ENCODE measurements around the gene MYO3B. TPM values are rescaled to one million over a fixed set of nuclear protein-coding genes. Genes with fewer than 3 reads are reported as not detected.

MYO3B gene
- total and polyA plus RNA-seq, 2 donors (not counting 3 experiments of a cell fraction or from before 2014, with no cell fraction given), result 0.03 TPM; not detected in 1

GRCh38 chr2:170322140-170322766, 144.3 kb downstream of the MYO3B start:
- Histone ChIP-seq H3K9me3 (replicated peaks; ENCODE audit: control insufficient read depth, insufficient read depth, low read length) (no peaks in the 10 kb centered on the region), H3K4me3 (replicated peaks in 1 of 3; ENCODE audit: insufficient read depth in 1 of 3, low read depth in 1 of 3, low read length in 3 of 3) (no peak overlapping the region), H3K27ac (ENCODE audit: insufficient read depth, low read depth, low read length) (no peak overlapping the region), H3K4me2 (ENCODE audit: insufficient read depth, low read length) (no peak overlapping the region), H3K36me3 (ENCODE audit: control insufficient read depth in 2 of 2, extremely low read depth in 1 of 2, insufficient read depth in 2 of 2, low read length in 2 of 2) (no peaks in the 10 kb centered on the region), H4K20me1 (replicated peaks; ENCODE audit: control insufficient read depth, extremely low read depth, insufficient read depth, low read length) (no peaks in the 10 kb centered on the region), H3K79me2 (ENCODE audit: control insufficient read depth, insufficient read depth, low read length) (no peaks in the 10 kb centered on the region), H3K27me3 (ENCODE audit: control insufficient read depth in 2 of 2, insufficient read depth in 2 of 2, low read length in 2 of 2) (peaks cover 5 to 18% of the 10 kb centered on the region in 2 experiments), H3K9me1 (replicated peaks; ENCODE audit: control insufficient read depth, extremely low read depth, insufficient read depth, low read length) (no peaks in the 10 kb centered on the region), H3K4me1 (ENCODE audit: control insufficient read depth, extremely low read depth, insufficient read depth, low read length) (no peaks in the 10 kb centered on the region), H3K9ac (replicated peaks; ENCODE audit: extremely low read depth, insufficient read depth, low read length) (no peak overlapping the region), H2AFZ (ENCODE audit: low read depth, low read length) (no peak overlapping the region)
- POLR2A ChIA-PET, result no interaction called here
- dilution Hi-C loops (cut with MboI; ENCODE audit: extremely low pct_ligation_motif_present, low sequenced_read_pairs) (no loop called here), intact Hi-C loops (cut with micrococcal nuclease) (loop anchor here (5.0 kb wide), 1 partner anchor 390 kb away; no protein-coding TSS in a partner anchor)
- CTCF ChIA-PET, result interaction anchor here (1.2 to 3.5 kb wide), 2 partner anchors 39 to 74 kb away, joined by 3 to 26 read pairs; no protein-coding TSS in a partner anchor
- no peak for DNase-seq (ENCODE audit: low read depth, low spot score)
- no peak for FAIRE-seq
- BruUV-seq (replicated peaks), result no TSS peak
- no peak for TF ChIP-seq MAX (IDR thresholded peaks at IDR 0.05; ENCODE audit: insufficient read depth, insufficient read length)
- TF ChIP-seq GATA2 (IDR thresholded peaks at IDR 0.05; ENCODE audit: insufficient read depth, insufficient read length, low read depth, low read length), result no peak
- no peak for TF ChIP-seq POLR2AphosphoS5 (IDR thresholded peaks at IDR 0.05; ENCODE audit: insufficient read depth, low read depth, low read length)
- no peak for TF ChIP-seq POLR2A (IDR thresholded peaks at IDR 0.05; ENCODE audit: low read depth, low read length)
- TF ChIP-seq MYC (IDR thresholded peaks at IDR 0.05; ENCODE audit: low read depth, low read length), result no peak
- no peak for TF ChIP-seq FOS (IDR thresholded peaks at IDR 0.05; ENCODE audit: borderline replicate concordance, insufficient read depth, low read length)
- TF ChIP-seq JUN (IDR thresholded peaks at IDR 0.05; ENCODE audit: borderline replicate concordance, insufficient read depth, insufficient read length, low read depth), result no peak
- TF ChIP-seq EZH2 (IDR thresholded peaks at IDR 0.05; ENCODE audit: borderline replicate concordance, low read depth, low read length, severe bottlenecking), result no peak
- TF ChIP-seq CTCF (IDR thresholded peaks at IDR 0.05; ENCODE audit: extremely low read depth in 1 of 2, insufficient read depth in 1 of 2, low read depth in 1 of 2, low read length in 2 of 2), result no peak
